Left cardiac atrium (tissue), 4 donors: ENCODE data around the gene GGCX. TPM values are rescaled to one million over a fixed set of nuclear protein-coding genes. Genes with fewer than 3 reads are reported as not detected.
A peak's percentile ranks its signal among the peaks of the same experiment; 100 is the strongest.

Experiments used
- ATAC-seq, 2 donors: fragments of 200-7000 bp; cut with Tn5 transposase; one replicate each; pipeline ENCODE4 v1.9.1; 2020; ENCODE audit warnings: mild to moderate bottlenecking in 2 of 2, moderate library complexity in 2 of 2
- DNase-seq: peaks from one replicate; pipeline ENCODE4 v3.0.0-alpha.2; 2020
- intact Hi-C, 2 donors: fragments of 100-400 bp; cut with DNase I; formaldehyde crosslinking; loops; one replicate each; pipeline versions ENCODE4 v1.14.1 to v1.15.1; 2022 to 2023
- total RNA-seq, 2 donors: library from RNA; stranded (reverse); fragmentation: NEBNext Ultra II Directional; extraction: Animal tissue kit (Norgen Biotek cat#: 25700); gene quantifications; one replicate each; pipeline ENCODE4 v1.2.1, GENCODE V29; 2021
- donor health status: DM: no; HTN: yes; CAD: no.
- donor health status: DM: no; HTN: yes; CAD: no; lungs with severe emphysema.
- donor health status: DM: yes; HTN: yes; CAD: no.
- donor health status: Dilated cardiomyopathy.

GGCX gene
- total RNA-seq, 2 donors from 2014 or later = 34.0 to 37.3 TPM

- ATAC-seq = no peak
- intact Hi-C loops = no loop called here
- DNase-seq = no peak
Measured at GRCh38 chr2:85531589-85531988, 29.7 kb downstream of the GGCX start.

GRCh38 chr2:85529809-85530208, 31.5 kb downstream of the GGCX start:
- intact Hi-C loops = no loop called here
- DNase-seq (no peak), ATAC-seq (no peak)

DNA sequence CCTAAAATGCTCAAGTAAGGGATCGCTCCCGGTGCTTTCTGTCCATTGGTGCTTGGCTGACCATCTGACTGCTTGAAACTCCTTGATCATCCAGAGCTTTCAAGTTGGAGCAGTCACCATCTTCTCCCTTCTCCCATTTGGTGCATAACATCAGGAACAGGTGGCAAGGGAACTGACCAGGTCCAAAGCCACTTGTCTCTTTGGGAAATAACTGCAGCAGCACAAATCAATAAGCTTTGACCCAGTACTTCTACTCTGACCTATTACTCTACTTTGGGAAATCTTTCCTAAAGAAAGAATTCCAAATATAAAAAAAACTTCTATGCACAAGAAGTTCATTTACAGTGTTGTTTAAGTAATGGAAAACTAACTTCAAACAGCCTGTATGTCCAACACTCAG, 32.9 kb downstream of the GGCX start:
- intact Hi-C loops = no loop called here
- ATAC-seq = no peak
- no peak for DNase-seq

DNA sequence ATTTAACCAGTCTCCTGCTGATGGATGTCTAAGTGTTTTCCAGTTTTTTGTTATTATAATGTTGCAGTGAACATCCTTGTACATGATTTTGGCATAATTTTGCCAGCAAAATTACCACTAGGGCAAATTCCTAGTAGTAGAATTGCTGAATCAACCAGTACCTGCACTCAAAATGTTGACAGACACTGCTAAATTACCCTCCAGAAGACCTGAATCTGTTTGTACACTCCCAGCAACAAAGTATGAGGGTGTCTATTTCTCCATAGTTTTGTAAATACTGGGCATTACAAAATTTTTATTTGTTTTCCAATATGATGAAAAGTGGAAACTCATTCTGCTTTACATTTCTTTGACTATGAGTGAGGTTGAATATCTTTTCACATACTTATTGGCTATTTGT, 33.5 kb downstream of the GGCX start:
- intact Hi-C loops = no loop called here

GRCh38 chr2:85525567-85525966, 35.7 kb downstream of the GGCX start:
- ATAC-seq = no peak
- DNase-seq = no peak
- intact Hi-C loops = no loop called here

More for the DNA sequence above, 33.5 kb downstream of the GGCX start:
- no peak for ATAC-seq
- DNase-seq = no peak

GRCh38 chr2:85525029-85525428, 36.3 kb downstream of the GGCX start:
- ATAC-seq (no peak), DNase-seq (no peak)
- intact Hi-C loops = no loop called here

DNA sequence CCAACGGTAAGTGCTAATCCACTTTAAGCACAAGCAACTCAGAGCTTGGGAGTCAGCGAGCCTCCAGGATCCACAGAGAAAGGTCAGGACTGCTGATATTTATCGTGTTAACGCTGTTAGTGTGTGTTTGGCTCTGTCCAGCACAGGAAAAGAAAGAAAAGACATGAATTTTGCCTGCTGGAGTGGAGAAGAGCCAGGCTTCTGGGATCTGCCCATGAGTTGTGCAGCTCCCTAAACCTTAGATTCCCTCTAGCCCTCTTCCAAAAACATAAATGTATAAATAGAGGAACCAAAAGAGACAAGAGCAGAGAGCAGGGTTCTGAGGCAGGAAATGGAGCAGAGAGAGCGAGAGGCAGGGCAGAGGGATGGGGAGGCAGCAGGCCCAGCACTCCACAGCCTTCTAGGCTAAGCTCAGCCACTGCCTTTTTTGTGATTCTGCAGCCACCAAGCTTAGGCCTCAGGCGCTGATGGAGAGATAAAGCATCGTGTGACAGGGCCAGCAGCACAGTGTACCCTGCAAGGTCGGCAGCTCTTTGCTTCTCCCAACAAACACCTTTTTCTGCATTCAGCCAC, 36.9 kb downstream of the GGCX start:
- intact Hi-C loops = no loop called here
- DNase-seq = no peak
- peak; percentile 71 to 79 for ATAC-seq

DNA sequence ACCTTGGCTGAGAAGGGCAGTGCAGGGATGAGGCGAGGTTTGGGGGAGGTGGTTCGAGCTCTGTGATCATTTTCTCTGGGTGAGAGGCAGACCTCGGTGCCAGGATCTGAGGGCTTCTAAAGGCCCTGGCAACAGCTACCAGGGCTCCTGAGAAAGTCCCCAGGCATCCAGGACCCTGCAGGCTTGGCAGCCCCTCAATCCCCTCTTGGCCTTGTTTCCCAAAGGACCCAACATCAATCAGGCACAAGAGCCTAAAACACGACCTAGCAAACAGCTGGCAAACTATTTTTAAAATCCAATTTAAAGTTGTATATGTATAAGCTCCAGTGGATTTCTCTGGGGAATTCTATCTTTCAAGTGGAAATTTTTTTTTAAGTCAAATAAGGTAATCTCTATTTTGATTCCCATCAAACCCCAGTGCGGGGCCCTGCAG, 37.4 kb downstream of the GGCX start:
- no peak for ATAC-seq

GRCh38 chr2:85523062-85523902, 38.0 kb downstream of the GGCX start:
- DNase-seq = no peak
- intact Hi-C loops = no loop called here
- ATAC-seq = no peak

More for the DNA sequence above, 37.4 kb downstream of the GGCX start:
- DNase-seq = no peak
- intact Hi-C loops = no loop called here

GRCh38 chr2:85522090-85522647, 39.1 kb downstream of the GGCX start:
- DNase-seq (no peak), ATAC-seq (no peak)
- intact Hi-C loops = no loop called here

DNA sequence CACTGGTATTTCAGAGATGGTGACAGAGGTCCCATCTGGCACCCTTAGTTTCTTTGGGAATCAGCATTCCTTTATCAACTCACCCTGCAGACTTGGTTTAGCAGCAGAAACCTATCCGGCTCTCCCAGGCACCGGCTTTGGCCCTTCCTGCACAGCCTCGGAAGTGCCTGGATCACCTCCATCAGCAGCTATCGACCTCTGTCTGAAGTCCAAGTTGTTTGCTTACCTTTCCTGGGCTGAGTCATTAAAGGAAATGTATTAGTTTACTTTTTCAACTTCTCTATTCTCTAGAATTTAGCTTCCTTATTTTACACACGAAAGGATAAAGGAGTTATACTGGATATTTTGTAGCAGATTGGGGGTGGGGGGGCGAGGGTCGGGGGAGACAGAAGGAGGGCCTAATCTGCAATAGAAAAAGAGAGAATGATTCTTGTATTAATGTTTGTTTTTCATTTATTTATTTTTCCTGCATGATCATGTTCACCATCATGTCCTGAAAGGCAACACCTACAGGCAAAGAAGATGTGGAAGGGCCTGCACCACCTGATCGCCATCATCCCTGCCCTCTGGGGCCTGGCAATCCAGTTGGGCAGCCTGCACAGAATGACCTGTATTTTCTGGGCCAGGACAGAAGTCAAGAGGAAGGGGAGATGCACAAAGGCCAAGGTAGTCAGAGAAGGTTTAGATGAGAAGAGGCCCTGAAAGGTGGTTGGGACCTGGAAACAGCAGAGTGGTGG, 44.5 kb downstream of the GGCX start:
- ATAC-seq = no peak

GRCh38 chr2:85514323-85514722, 47.0 kb downstream of the GGCX start:
- no peak for DNase-seq
- intact Hi-C loops = no loop called here
- no peak for ATAC-seq

More for the DNA sequence above, 44.5 kb downstream of the GGCX start:
- intact Hi-C loops = no loop called here
- no peak for DNase-seq

DNA sequence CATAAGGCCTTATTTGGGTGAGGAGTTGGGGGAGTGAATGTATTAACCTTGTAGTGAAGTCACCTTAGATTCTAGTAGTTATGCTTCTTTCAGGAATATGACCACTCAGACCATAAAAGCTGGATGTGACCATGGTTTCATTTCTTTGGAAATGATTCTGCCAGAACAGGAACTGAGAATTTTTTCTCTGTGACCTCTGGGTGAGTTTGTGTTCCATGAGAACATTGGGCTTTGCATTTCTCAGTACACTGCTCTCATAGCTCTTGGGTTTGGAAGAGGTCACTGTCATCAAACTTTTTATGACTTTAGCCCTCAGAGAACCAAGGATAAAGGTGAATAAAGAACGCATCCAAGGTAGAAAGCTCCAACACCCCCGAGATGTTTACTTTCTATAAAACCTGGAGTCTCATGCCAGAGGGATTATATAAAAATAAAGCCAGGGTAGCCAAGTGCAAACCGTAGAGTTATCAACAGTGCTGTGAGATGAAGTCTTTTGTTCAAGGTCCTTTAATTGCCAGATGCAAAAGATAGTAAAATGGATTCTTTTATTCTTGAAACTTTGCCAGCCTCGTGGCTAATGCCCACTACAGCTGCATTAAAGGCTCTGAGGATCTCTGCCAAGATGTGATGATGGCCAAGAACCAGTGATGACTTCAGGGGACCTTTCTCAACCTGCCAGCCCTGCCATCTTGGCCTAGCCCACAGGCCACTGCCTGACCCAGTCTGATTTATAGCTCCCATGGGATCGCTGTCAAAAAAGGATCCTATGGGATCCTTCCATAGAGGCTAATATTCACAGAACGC, 50.1 kb downstream of the GGCX start:
- intact Hi-C loops = no loop called here
- peak in 1 of 2 donors; percentile 50 for ATAC-seq
- DNase-seq = no peak

- ATAC-seq = no peak
- DNase-seq = no peak
- intact Hi-C loops = loop anchor here in 1 of 2 donors (2.0 kb wide), 1 partner anchor 28 kb away; no protein-coding TSS in a partner anchor
Measured at GRCh38 chr2:85506768-85507181, 54.5 kb downstream of the GGCX start.

DNA sequence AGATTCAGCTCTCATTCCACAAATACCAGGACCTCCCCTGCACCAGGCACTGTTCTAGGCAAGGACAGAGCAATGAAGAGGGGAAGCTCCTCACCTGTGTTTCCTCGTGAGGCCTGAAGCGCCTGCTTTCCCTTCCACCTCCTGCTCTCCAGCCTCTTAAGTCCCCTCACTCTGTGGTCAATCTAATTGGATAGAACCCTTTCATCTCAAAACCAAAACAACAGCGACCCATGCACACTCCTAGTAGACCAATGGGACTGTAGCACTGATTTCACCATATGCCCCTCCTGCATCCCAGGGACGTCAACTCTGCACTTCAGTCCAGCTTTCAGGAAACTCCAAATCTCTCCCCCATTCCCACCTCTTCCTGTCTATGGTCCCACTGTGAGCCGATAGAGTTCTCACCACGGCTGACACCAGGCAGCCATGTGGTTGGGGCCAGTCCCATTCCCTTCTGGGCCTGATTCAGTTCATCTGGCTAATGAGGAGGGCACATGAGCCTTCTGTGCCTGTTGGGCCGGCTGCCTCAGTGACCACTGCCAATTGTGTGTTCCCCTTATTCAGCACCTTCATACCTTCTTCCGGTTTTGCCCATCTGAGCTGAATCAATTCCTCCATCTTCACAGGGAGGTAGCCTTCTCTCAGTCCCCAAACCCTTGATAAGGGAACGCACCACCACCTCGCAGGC, 55.6 kb downstream of the GGCX start:
- DNase-seq (no peak), ATAC-seq (no peak)
- intact Hi-C loops = loop anchor here in 1 of 2 donors (2.0 kb wide), 2 partner anchors 29 to 69 kb away; no protein-coding TSS in a partner anchor

GRCh38 chr2:85504778-85505261, 56.5 kb downstream of the GGCX start:
- peak; percentile 60 for DNase-seq
- intact Hi-C loops = loop anchor here in 1 of 2 donors (2.0 kb wide), 1 partner anchor 68 kb away; no protein-coding TSS in a partner anchor
- peak; percentile 43 to 88 for ATAC-seq

- no peak for ATAC-seq
- intact Hi-C loops = loop anchor here in 1 of 2 donors (2.0 kb wide), 1 partner anchor 67 kb away; no protein-coding TSS in a partner anchor
- no peak for DNase-seq
Measured at GRCh38 chr2:85503851-85504777, 57.2 kb downstream of the GGCX start.
